GM23338 (cell line): Measurements from ENCODE around the gene CHMP5. TPM values are rescaled to one million over a fixed set of nuclear protein-coding genes. Genes with fewer than 3 reads are reported as not detected.

Source experiments
- ATAC-seq: fragments of 200-7000 bp; cut with Tn5 transposase; 3 replicates; pipeline ENCODE4 v1.9.1; 2020
- DNase-seq: peaks from one replicate; pipeline ENCODE4 v3.0.0-alpha.2; 2015; ENCODE audit warnings: low spot score
- H2AFZ ChIP-seq: fragments of 200-600 bp; sonication (generic); 2 replicates; pipeline ENCODE4 v1.8.0; 2016; ENCODE audit warnings: antibody characterized with exemption, mild to moderate bottlenecking, moderate library complexity
- H3F3A ChIP-seq: fragments of 200-600 bp; sonication (generic); replicated peaks from 2 replicates; pipeline ENCODE4 v1.8.0; 2017; ENCODE audit warnings: antibody characterized with exemption, mixed run types, low read depth
- H3K27ac ChIP-seq: fragments of 200-600 bp; sonication (generic); 2 replicates; pipeline ENCODE4 v1.6.1; 2016; ENCODE audit warnings: low read depth
- H3K27me3 ChIP-seq: fragments of 200-600 bp; sonication (generic); 2 replicates; pipeline ENCODE4 v1.8.0; 2016; ENCODE audit warnings: mild to moderate bottlenecking, mixed run types, moderate library complexity; ENCODE audit not compliant: insufficient read depth
- H3K36me3 ChIP-seq: fragments of 200-600 bp; sonication (generic); 2 replicates; pipeline ENCODE4 v1.8.0; 2016; ENCODE audit warnings: mild to moderate bottlenecking; ENCODE audit not compliant: insufficient read depth
- H3K4me1 ChIP-seq: fragments of 200-600 bp; sonication (generic); 2 replicates; pipeline ENCODE4 v1.8.0; 2016; ENCODE audit warnings: mild to moderate bottlenecking, moderate library complexity; ENCODE audit not compliant: insufficient read depth
- H3K4me2 ChIP-seq: fragments of 200-600 bp; sonication (generic); 2 replicates; pipeline ENCODE4 v1.7.1; 2017; ENCODE audit warnings: mixed run types
- H3K4me3 ChIP-seq: fragments of 200-600 bp; sonication (generic); 2 replicates; pipeline ENCODE4 v1.6.1; 2016; ENCODE audit warnings: mixed run types
- H3K79me2 ChIP-seq: fragments of 200-600 bp; sonication (generic); replicated peaks from 2 replicates; pipeline ENCODE4 v1.8.0; 2017; ENCODE audit warnings: mild to moderate bottlenecking; ENCODE audit not compliant: insufficient read depth
- H3K9me2 ChIP-seq: fragments of 200-600 bp; sonication (generic); 2 replicates; pipeline ENCODE4 v1.8.0; 2017; ENCODE audit not compliant: insufficient read depth
- H4K20me1 ChIP-seq: fragments of 200-600 bp; sonication (generic); replicated peaks from 2 replicates; pipeline ENCODE4 v1.8.0; 2017; ENCODE audit warnings: mild to moderate bottlenecking; ENCODE audit not compliant: insufficient read depth
- H3K27ac Mint-ChIP-seq: 2 replicates; pipeline ENCODE4 v1.8.0; 2020; ENCODE audit warnings: inconsistent platforms, mild to moderate bottlenecking, moderate library complexity, mixed read lengths
- H3K27me3 Mint-ChIP-seq: 3 replicates; pipeline ENCODE4 v1.8.0; 2022; ENCODE audit warnings: low read depth, mild to moderate bottlenecking, moderate library complexity, mixed read lengths, inconsistent platforms; ENCODE audit not compliant: insufficient read depth, poor library complexity
- H3K36me3 Mint-ChIP-seq: 3 replicates; pipeline ENCODE4 v1.8.0; 2021; ENCODE audit warnings: low read depth, mild to moderate bottlenecking, inconsistent platforms, moderate library complexity, mixed read lengths
- H3K4me1 Mint-ChIP-seq: 3 replicates; pipeline ENCODE4 v1.8.0; 2020; ENCODE audit warnings: mild to moderate bottlenecking, inconsistent platforms, mixed read lengths
- H3K4me3 Mint-ChIP-seq: 3 replicates; pipeline ENCODE4 v1.8.0; 2021; ENCODE audit warnings: moderate library complexity, mild to moderate bottlenecking, inconsistent platforms, mixed read lengths
- H3K9me3 Mint-ChIP-seq: 3 replicates; pipeline ENCODE4 v1.8.0; 2020; ENCODE audit warnings: moderate library complexity, mild to moderate bottlenecking, inconsistent platforms, mixed read lengths
- CREB1 ChIP-seq: fragments of 250-450 bp; sonication (Bioruptor Pico); IDR thresholded peaks from 2 replicates; pipeline ENCODE4 v1.5.0; 2020; ENCODE audit warnings: low read depth, mild to moderate bottlenecking, moderate library complexity
- CTCF ChIP-seq, 2 experiments: fragments of 200-600 bp in 1 of 2; sonication (generic) in 1 of 2; conservative IDR thresholded peaks; 2 replicates each; pipeline versions ENCODE4 v1.5.1 to v1.6.1; 2016 to 2017; ENCODE audit warnings: antibody characterized with exemption in 2 of 2, low read depth in 2 of 2, mild to moderate bottlenecking in 2 of 2, moderate library complexity in 1 of 2
- ETS1 ChIP-seq: IDR thresholded peaks from 2 replicates; pipeline ENCODE4 v1.6.1; 2016; ENCODE audit warnings: antibody characterized with exemption
- EZH2 ChIP-seq: fragments of 200-600 bp; sonication (generic); IDR thresholded peaks from one replicate; pipeline ENCODE4 v1.8.0; 2017; ENCODE audit warnings: antibody characterized with exemption, mild to moderate bottlenecking, low read depth; ENCODE audit not compliant: unreplicated experiment
- EZH2phosphoT487 ChIP-seq: fragments of 200-600 bp; sonication (generic); IDR thresholded peaks from one replicate; pipeline ENCODE4 v1.8.1; 2018; ENCODE audit warnings: antibody characterized with exemption; ENCODE audit not compliant: unreplicated experiment
- JUNB ChIP-seq: IDR thresholded peaks from one replicate; pipeline ENCODE4 v1.6.1; 2016; ENCODE audit warnings: antibody characterized with exemption; ENCODE audit not compliant: unreplicated experiment
- NANOG ChIP-seq: IDR thresholded peaks from 2 replicates; pipeline ENCODE4 v1.6.1; 2016; ENCODE audit warnings: antibody characterized with exemption, borderline replicate concordance
- POLR2AphosphoS5 ChIP-seq: IDR thresholded peaks from 2 replicates; pipeline ENCODE4 v1.6.1; 2016; ENCODE audit warnings: antibody characterized with exemption, low read depth
- REST ChIP-seq: IDR thresholded peaks from one replicate; pipeline ENCODE4 v1.6.1; 2018; ENCODE audit warnings: antibody characterized with exemption; ENCODE audit not compliant: unreplicated experiment
- STAT1 ChIP-seq: IDR thresholded peaks from one replicate; pipeline ENCODE4 v1.6.1; 2016; ENCODE audit warnings: antibody characterized with exemption; ENCODE audit not compliant: unreplicated experiment
- ZNF114 ChIP-seq: fragments of 250-450 bp; sonication (Bioruptor Pico); IDR thresholded peaks from 2 replicates; pipeline ENCODE4 v1.5.0; 2020; ENCODE audit warnings: mild to moderate bottlenecking, moderate library complexity
- ZNF331 ChIP-seq: fragments of 250-450 bp; sonication (Bioruptor Pico); IDR thresholded peaks from 2 replicates; pipeline ENCODE4 v1.5.0; 2020; ENCODE audit warnings: low read depth, mild to moderate bottlenecking, moderate library complexity
- polyA plus RNA-seq: library from polyadenylated mRNA; unstranded; fragments of >200 nt; fragmentation: Nextera tagmentation; extraction: Ambion mirVana; gene quantifications from 2 replicates; pipeline ENCODE4 v1.2.1, GENCODE V29; 2016
- total RNA-seq: library from RNA; depleted of rRNA; stranded (reverse); fragments of >200 nt; shearing (Covaris generic); gene quantifications from 2 replicates; pipeline ENCODE4 v1.2.3, GENCODE V29; 2014
- TF ChIP-seq, protein P1 (sequence below): fragments of 250-450 bp; sonication (Bioruptor Pico); IDR thresholded peaks from 2 replicates; pipeline ENCODE4 v1.5.0; 2020; ENCODE audit warnings: mild to moderate bottlenecking, moderate library complexity

CHMP5 gene
- total and polyA plus RNA-seq, 2 experiments from 2014 or later = 30.9 to 77.8 TPM

DNA sequence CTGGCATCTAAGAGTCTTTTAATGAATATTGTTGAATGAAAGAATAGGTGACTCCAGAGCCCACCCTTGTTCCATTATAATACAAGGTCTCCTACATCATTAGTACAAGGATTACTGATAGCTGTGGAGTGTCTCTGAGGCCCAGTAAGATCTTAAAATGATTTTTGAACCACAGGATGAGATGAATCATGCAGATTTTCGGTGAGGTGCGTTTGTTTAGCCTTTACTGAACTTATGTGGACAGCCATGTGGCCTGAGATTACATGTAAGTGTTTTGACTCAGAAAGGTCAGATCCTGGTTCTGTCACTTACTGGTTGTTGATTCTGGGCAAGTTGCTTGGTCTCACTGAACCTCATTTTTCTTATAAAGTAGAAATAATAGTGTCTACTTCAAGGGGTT lies 47.1 kb downstream of the CHMP5 start:
- Histone ChIP-seq H3K4me3 (no peak overlapping the region), H3F3A (no peaks in the 10 kb centered on the region), H3K27ac (no peak overlapping the region), H4K20me1 (peaks cover 7% of the 10 kb centered on the region; the same call in 1 of the 2 replicates), H3K4me1 (no peaks in the 10 kb centered on the region), H3K4me2 (no peak overlapping the region), H3K9me2 (no peaks in the 10 kb centered on the region), H3K36me3 (peaks cover 55% of the 10 kb centered on the region), H2AFZ (no peak overlapping the region), H3K27me3 (no peaks in the 10 kb centered on the region), H3K79me2 (no peaks in the 10 kb centered on the region)
- Mint-ChIP-seq H3K36me3 (peaks cover 66% of the 10 kb centered on the region), H3K27me3 (peaks cover 2% of the 10 kb centered on the region), H3K27ac (no peak overlapping the region), H3K9me3 (no peaks in the 10 kb centered on the region), H3K4me3 (no peak overlapping the region), H3K4me1 (no peaks in the 10 kb centered on the region)
- DNase-seq = no peak
- TF ChIP-seq EZH2phosphoT487 (no peak), NANOG (no peak), EZH2 (no peak), POLR2AphosphoS5 (no peak), CREB1 (CRISPR knock-in tag) (no peak), ZNF331 (no peak), CTCF (conservative IDR thresholded peaks at IDR 0.05; ENCODE audit: low read depth in 2 of 2) (no peak), JUNB (no peak), STAT1 (no peak), ZNF114 (no peak), REST (no peak), ETS1 (no peak)
- TF ChIP-seq, protein P1, sequence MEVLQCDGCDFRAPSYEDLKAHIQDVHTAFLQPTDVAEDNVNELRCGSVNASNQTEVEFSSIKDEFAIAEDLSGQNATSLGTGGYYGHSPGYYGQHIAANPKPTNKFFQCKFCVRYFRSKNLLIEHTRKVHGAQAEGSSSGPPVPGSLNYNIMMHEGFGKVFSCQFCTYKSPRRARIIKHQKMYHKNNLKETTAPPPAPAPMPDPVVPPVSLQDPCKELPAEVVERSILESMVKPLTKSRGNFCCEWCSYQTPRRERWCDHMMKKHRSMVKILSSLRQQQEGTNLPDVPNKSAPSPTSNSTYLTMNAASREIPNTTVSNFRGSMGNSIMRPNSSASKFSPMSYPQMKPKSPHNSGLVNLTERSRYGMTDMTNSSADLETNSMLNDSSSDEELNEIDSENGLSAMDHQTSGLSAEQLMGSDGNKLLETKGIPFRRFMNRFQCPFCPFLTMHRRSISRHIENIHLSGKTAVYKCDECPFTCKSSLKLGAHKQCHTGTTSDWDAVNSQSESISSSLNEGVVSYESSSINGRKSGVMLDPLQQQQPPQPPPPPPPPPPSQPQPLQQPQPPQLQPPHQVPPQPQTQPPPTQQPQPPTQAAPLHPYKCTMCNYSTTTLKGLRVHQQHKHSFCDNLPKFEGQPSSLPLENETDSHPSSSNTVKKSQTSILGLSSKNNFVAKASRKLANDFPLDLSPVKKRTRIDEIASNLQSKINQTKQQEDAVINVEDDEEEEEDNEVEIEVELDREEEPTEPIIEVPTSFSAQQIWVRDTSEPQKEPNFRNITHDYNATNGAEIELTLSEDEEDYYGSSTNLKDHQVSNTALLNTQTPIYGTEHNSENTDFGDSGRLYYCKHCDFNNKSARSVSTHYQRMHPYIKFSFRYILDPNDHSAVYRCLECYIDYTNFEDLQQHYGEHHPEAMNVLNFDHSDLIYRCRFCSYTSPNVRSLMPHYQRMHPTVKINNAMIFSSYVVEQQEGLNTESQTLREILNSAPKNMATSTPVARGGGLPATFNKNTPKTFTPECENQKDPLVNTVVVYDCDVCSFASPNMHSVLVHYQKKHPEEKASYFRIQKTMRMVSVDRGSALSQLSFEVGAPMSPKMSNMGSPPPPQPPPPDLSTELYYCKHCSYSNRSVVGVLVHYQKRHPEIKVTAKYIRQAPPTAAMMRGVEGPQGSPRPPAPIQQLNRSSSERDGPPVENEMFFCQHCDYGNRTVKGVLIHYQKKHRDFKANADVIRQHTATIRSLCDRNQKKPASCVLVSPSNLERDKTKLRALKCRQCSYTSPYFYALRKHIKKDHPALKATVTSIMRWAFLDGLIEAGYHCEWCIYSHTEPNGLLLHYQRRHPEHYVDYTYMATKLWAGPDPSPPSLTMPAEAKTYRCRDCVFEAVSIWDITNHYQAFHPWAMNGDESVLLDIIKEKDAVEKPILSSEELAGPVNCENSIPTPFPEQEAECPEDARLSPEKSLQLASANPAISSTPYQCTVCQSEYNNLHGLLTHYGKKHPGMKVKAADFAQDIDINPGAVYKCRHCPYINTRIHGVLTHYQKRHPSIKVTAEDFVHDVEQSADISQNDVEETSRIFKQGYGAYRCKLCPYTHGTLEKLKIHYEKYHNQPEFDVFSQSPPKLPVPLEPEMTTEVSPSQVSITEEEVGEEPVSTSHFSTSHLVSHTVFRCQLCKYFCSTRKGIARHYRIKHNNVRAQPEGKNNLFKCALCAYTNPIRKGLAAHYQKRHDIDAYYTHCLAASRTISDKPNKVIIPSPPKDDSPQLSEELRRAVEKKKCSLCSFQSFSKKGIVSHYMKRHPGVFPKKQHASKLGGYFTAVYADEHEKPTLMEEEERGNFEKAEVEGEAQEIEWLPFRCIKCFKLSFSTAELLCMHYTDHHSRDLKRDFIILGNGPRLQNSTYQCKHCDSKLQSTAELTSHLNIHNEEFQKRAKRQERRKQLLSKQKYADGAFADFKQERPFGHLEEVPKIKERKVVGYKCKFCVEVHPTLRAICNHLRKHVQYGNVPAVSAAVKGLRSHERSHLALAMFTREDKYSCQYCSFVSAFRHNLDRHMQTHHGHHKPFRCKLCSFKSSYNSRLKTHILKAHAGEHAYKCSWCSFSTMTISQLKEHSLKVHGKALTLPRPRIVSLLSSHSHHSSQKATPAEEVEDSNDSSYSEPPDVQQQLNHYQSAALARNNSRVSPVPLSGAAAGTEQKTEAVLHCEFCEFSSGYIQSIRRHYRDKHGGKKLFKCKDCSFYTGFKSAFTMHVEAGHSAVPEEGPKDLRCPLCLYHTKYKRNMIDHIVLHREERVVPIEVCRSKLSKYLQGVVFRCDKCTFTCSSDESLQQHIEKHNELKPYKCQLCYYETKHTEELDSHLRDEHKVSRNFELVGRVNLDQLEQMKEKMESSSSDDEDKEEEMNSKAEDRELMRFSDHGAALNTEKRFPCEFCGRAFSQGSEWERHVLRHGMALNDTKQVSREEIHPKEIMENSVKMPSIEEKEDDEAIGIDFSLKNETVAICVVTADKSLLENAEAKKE (CRISPR knock-in tag) = no peak
- ATAC-seq = no peak
